ENCODE data around the gene LRRTM4.

The LRRTM4 gene

DNA sequence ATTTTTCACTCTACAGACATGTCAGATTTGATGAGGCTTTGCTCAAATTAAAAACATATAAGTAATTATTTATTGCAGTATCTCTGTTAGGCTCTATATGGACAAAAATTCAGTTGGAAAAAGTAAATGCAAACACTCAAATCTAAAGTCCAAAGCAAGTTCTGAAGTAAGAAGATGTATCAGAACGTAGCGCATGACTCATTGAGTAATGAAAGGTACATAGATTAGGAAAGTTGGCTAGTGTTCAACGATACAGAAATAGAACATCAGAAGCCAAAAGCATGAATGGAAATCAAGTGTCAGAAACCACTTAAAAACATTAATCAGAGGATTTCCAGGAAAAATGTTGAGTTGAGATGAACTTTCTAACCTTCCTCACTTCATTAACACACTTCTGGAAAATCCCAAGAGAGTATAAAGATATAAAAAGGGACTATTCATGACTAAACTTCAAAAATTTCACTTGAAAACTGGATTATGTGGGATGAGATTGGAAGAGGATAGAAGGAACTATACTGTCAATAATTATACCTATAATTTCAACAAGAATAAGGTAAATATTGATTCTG, 494.1 kb downstream of the LRRTM4 start:
- TF ChIP-seq, protein P1, sequence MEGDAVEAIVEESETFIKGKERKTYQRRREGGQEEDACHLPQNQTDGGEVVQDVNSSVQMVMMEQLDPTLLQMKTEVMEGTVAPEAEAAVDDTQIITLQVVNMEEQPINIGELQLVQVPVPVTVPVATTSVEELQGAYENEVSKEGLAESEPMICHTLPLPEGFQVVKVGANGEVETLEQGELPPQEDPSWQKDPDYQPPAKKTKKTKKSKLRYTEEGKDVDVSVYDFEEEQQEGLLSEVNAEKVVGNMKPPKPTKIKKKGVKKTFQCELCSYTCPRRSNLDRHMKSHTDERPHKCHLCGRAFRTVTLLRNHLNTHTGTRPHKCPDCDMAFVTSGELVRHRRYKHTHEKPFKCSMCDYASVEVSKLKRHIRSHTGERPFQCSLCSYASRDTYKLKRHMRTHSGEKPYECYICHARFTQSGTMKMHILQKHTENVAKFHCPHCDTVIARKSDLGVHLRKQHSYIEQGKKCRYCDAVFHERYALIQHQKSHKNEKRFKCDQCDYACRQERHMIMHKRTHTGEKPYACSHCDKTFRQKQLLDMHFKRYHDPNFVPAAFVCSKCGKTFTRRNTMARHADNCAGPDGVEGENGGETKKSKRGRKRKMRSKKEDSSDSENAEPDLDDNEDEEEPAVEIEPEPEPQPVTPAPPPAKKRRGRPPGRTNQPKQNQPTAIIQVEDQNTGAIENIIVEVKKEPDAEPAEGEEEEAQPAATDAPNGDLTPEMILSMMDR (IDR thresholded peaks at IDR 0.05; ENCODE audit: insufficient read depth, missing control alignments): no peak
- FAIRE-seq (no peak), DNase-seq (ENCODE audit: insufficient read length, low spot score) (no peak)

DNA sequence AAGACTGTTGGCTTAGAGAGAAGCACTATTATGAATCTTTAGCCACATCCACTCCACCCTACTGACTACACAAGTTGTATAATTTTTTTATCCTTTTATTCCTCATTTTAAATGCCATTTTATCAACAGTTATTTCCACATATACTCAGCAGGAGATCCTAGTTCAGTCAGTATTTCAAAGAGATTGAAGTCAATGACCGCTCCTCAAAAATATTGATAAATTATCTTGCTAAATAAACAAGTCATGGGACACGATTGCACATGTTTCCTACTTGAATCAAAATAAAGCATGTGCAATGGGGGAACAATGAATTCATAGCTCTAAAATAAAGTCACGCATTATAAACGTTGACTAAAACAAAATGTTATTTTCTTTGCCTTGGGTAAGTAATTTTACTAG, 496.5 kb downstream of the LRRTM4 start:
- TF ChIP-seq, protein P1 (IDR thresholded peaks at IDR 0.05; ENCODE audit: insufficient read depth, missing control alignments): no peak
- DNase-seq (ENCODE audit: insufficient read length, low spot score): no peak
- peak; percentile 25 for FAIRE-seq

DNA sequence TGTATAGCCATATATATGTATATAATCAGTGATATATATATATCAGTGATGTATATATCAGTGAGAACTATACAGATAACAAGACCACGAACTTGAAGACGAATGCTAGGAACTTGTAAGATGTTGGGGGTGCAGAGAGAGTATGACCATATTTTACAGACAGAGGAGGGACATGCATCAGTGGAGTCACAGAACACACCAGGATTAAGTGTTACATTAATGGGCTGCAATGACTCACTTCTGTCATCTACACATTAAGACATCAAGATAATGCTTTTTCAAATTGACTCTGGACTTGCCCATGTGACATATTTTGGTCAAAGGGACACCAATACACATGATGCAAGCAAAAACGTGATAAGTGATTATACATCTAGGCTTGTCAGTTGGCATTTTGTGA, 501.0 kb downstream of the LRRTM4 start:
- DNase-seq (ENCODE audit: insufficient read length, low spot score): no peak
- TF ChIP-seq, protein P1 (IDR thresholded peaks at IDR 0.05; ENCODE audit: insufficient read depth, missing control alignments): no peak
- no peak for FAIRE-seq

DNA sequence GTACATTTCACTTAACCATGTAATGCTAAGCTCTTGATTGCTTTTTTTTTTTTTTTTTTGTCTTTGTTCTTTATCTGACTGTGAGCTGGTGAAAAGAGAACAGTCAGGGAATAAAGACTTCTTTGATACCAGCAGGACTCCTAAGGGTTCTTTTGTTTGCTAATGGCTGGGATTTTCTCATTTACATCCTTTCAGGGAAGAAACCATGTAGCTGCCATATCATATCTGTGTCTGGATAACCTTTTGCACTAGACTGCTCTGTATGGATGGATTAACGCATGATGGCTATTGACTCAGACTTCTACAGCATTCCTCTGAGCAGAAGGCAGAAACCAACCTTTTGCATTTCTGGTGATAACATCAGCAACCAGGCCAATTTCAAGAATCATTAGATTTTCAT, 504.0 kb downstream of the LRRTM4 start:
- DNase-seq (ENCODE audit: insufficient read length, low spot score) (no peak), FAIRE-seq (no peak)
- TF ChIP-seq, protein P1 (IDR thresholded peaks at IDR 0.05; ENCODE audit: insufficient read depth, missing control alignments): no peak

DNA sequence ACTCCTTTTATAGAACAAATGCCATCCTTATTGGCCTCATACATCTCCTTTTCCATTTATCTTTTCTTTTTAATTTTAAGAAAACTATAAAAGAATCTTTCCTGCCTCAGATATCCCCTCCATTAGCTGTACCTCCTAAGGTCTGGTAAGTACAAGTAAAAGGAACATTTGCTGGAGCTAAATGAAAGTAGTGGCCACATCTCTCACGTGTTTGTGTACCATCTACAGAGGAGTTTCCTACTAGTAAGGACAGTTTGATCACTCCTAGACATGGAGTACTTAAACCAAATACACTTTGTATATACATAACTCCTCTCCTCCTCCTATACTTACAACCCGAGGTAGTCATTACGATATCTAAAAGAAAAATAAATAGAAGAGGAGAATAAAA, 504.8 kb downstream of the LRRTM4 start:
- TF ChIP-seq, protein P1 (IDR thresholded peaks at IDR 0.05; ENCODE audit: insufficient read depth, missing control alignments): no peak
- FAIRE-seq (no peak), DNase-seq (ENCODE audit: insufficient read length, low spot score) (no peak)

DNA sequence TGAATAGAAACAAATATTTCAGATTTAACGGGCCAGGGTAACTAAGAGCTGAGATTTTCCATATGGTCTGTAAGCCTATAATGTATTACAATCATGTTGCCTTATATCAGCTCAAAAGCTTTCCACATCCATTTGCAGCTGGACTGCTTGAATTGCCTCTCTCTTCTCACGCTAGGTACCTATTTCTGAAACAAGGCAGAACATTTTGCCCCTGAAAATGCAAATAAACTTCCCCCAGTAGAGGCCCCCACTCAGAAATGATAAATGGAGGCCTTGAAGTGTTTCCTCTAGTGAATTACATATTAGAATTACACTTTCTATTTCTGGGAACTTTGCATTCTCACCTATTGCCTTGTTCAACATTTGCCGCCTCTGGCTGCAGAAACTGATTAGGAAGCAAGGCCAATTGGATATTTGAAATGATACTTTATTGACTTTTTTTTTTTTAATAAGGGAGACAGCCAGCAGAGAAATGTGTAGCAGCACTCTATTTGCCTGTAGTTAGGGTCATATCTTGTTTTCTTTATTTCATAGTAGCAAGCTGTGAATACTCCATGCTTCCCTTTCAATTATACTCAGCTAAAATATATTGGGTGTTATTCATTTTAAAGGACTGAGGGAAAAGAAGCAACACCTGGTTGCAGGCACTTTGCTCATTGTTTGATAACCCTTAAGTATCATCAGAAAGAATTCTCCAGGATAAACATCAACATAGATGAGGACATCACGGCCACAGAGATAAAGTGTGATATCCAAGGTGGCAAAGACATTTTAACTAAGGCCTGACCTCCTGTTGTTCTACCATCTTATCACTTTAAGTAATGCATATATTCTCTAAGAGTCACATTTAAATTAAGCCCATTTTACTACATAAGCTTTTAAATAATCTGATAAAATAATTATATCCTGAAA, 505.5 kb downstream of the LRRTM4 start:
- TF ChIP-seq, protein P1 (IDR thresholded peaks at IDR 0.05; ENCODE audit: insufficient read depth, missing control alignments): no peak
- FAIRE-seq: no peak
- no peak for DNase-seq (ENCODE audit: insufficient read length, low spot score)

DNA sequence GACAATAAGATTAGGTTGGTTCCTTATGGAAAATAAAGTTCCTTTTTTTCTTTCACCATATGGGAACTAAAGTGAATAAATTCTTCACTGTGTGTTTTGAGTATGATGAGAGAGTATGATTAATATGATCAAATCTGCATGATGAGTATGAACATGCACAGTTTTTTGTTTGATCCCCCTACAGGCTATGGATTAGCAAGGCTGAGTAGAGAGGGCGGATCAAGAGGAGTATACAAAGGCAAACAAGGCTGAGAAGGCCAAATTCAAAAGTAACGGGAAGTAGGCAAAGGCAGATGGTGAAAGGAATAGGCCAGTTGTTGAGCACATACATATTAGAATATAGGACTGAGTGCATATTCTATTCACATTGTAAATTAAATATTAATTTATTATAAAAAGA, 508.2 kb downstream of the LRRTM4 start:
- FAIRE-seq (no peak), DNase-seq (ENCODE audit: insufficient read length, low spot score) (no peak)
- TF ChIP-seq, protein P1 (IDR thresholded peaks at IDR 0.05; ENCODE audit: insufficient read depth, missing control alignments): no peak
